ENCODE data around the gene TRIM33. TPM values are rescaled to one million over a fixed set of nuclear protein-coding genes. Genes with fewer than 3 reads are reported as not detected.

TRIM33 gene
- total and polyA plus RNA-seq, 5 donors from 2014 or later, result 27.7 to 56.6 (median 32.3) TPM

DNA sequence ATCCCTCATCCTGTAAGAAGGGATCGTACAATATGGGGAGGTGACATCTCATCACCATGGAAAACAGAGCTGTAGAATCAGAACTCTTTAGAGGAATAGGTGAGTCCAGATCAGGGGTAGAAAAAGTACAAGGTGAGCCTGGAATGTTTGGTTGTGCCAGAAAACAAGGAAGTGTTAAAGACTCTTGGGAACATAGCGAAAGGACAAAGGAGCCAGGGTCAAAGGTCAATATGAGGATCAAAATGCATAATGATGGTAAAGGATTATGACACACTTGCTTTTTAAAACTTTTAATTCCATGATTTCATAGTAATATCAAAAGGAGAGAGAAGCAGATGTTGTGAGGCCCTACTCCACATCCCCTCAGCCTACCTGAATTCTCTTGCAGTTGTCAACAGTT lies 19.2 kb upstream of the TRIM33 start:
- Histone ChIP-seq H3K27ac (ENCODE audit: insufficient read depth, low read length, poor library complexity, severe bottlenecking) (no peak overlapping the region), H3K36me3 (ENCODE audit: control insufficient read depth, insufficient read depth, low read length) (no peaks in the 10 kb centered on the region), H3K9me3 (ENCODE audit: control insufficient read depth in 2 of 2, low read length in 2 of 2) (no peaks in the 10 kb centered on the region), H3K4me1 (ENCODE audit: control insufficient read depth, insufficient read depth, low read length, poor library complexity, severe bottlenecking) (no peaks in the 10 kb centered on the region), H3K4me3 (ENCODE audit: low read depth, low read length) (no peak overlapping the region), H3K27me3 (ENCODE audit: control insufficient read depth, insufficient read depth, low read length) (no peaks in the 10 kb centered on the region)
- Mint-ChIP-seq H3K9me3 (peaks cover 0 to 3% (median 0%) of the 10 kb centered on the region in 7 donors), H3K4me3 (no peak overlapping the region), H3K27me3 (peaks cover 9% of the 10 kb centered on the region), H3K36me3 (no peaks in the 10 kb centered on the region), H3K4me1 (no peaks in the 10 kb centered on the region), H3K27ac (no peak overlapping the region)
- DNase-seq (no peak), ATAC-seq (ENCODE audit: low read depth in 2 of 2) (no peak)

DNA sequence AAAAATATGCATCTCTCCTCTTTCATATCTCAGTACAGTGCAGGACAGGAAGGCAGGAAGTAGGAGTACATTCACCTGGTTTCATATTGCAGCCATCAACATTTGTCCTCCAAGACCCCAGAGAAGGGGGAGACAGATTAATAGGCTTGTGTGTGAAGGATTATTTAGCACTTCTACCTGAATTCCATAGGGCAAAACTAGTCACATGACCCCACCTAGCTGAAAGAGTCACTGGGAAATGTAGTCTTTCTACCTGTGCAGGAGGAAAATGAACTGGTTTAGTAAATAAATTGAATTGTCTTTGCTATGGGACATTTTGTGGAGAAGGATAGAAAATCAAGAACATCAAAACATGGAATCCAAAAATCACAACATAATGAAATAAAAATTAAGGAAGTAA lies 13.9 kb upstream of the TRIM33 start:
- DNase-seq, result no peak
- peaks cover 0 to under 1% (median 0%) of the 10 kb centered on the region in 7 donors for H3K9me3 Mint-ChIP-seq

DNA sequence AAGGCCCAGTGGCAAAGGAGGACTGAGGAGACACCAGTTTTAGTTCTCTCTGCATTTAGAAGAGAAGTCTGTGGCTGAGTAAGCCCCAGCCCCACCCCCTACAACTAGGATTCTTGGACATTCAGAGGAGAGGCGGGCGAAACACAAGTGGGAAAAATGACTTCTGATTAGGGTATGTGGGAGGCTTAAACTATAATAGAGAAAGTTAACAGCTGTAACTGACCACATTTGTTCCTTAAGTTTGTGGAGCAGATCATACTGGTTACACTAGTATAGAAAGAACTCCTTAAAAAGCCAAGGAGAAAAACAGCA lies 11.2 kb upstream of the TRIM33 start:
- no peak overlapping the region for H3K4me3 ChIP-seq (ENCODE audit: low read depth, low read length)
- Mint-ChIP-seq H3K9me3 (peaks cover 0 to 4% (median 0%) of the 10 kb centered on the region in 7 donors), H3K4me3 (no peak overlapping the region), H3K4me1 (no peaks in the 10 kb centered on the region), H3K36me3 (no peaks in the 10 kb centered on the region), H3K27me3 (peaks cover 50% of the 10 kb centered on the region), H3K27ac (no peak overlapping the region)
- H3K27ac ChIP-seq (ENCODE audit: insufficient read depth, low read length, poor library complexity, severe bottlenecking), result no peak overlapping the region
- H3K27me3 ChIP-seq (ENCODE audit: control insufficient read depth, insufficient read depth, low read length), result peaks cover 2% of the 10 kb centered on the region
- no peaks in the 10 kb centered on the region for H3K9me3 ChIP-seq (ENCODE audit: control insufficient read depth in 2 of 2, low read length in 2 of 2)
- H3K4me1 ChIP-seq (ENCODE audit: control insufficient read depth, insufficient read depth, low read length, poor library complexity, severe bottlenecking), result no peaks in the 10 kb centered on the region
- H3K36me3 ChIP-seq (ENCODE audit: control insufficient read depth, insufficient read depth, low read length), result no peaks in the 10 kb centered on the region
- ATAC-seq (ENCODE audit: low read depth in 2 of 2) (no peak), DNase-seq (no peak)

More for the DNA sequence above, 13.9 kb upstream of the TRIM33 start:
- H3K4me3 Mint-ChIP-seq, result no peak overlapping the region
- Histone ChIP-seq H3K36me3 (ENCODE audit: control insufficient read depth, insufficient read depth, low read length) (no peaks in the 10 kb centered on the region), H3K4me1 (ENCODE audit: control insufficient read depth, insufficient read depth, low read length, poor library complexity, severe bottlenecking) (no peaks in the 10 kb centered on the region), H3K9me3 (ENCODE audit: control insufficient read depth in 2 of 2, low read length in 2 of 2) (no peaks in the 10 kb centered on the region), H3K4me3 (ENCODE audit: low read depth, low read length) (no peak overlapping the region), H3K27me3 (ENCODE audit: control insufficient read depth, insufficient read depth, low read length) (peaks cover 2% of the 10 kb centered on the region), H3K27ac (ENCODE audit: insufficient read depth, low read length, poor library complexity, severe bottlenecking) (no peak overlapping the region)
- H3K27ac Mint-ChIP-seq, result no peak overlapping the region
- H3K36me3 Mint-ChIP-seq, result no peaks in the 10 kb centered on the region
- peaks cover 28% of the 10 kb centered on the region for H3K27me3 Mint-ChIP-seq
- no peaks in the 10 kb centered on the region for H3K4me1 Mint-ChIP-seq
- no peak for ATAC-seq (ENCODE audit: low read depth in 2 of 2)

DNA sequence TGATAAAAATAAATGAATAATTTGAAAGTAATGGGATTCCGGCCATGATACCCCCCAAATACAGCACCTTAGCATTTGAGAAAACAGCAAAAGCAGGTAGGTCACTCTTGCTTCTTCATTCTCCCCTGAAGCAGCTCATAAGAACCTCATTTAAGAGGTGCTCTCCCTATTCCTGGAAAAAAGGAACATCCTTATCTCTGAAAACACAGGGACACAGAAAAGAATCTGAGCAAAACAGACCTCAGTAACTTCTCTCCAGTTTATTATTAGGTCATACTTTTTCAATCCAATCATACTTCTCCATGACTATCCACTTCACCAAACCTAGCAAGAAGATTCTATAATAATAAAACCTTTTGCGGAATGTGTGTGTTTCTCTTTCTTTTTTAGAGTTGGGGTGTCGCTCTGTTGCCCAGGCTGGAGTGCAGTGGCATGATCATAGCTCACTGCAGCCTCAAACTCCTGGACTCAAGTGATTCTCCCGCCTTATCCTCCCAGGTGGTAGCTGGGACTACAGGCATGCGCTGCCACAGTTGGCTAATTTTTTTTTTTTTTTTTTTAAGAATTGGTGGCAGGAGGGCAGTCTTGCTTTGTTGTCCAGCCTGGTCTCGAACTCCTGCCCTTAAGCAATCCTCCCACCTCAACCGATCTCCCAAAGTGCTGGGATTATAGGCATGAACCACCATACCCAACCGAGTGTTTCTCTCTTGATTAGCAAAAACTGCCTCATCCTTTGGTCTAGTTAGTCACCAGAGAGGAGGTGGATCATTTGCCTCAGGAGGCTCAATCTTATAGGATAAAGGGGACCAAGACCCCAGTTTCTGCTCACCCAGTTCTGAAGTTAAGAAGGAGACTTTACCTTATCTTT lies 10.6 kb upstream of the TRIM33 start:
- Mint-ChIP-seq H3K9me3 (peaks cover 0 to 4% (median 0%) of the 10 kb centered on the region in 7 donors), H3K36me3 (no peaks in the 10 kb centered on the region), H3K4me1 (no peaks in the 10 kb centered on the region), H3K4me3 (no peak overlapping the region), H3K27me3 (peaks cover 48% of the 10 kb centered on the region), H3K27ac (no peak overlapping the region)
- no peak overlapping the region for H3K27ac ChIP-seq (ENCODE audit: insufficient read depth, low read length, poor library complexity, severe bottlenecking)
- no peak for DNase-seq
- H3K4me1 ChIP-seq (ENCODE audit: control insufficient read depth, insufficient read depth, low read length, poor library complexity, severe bottlenecking), result no peaks in the 10 kb centered on the region
- no peak for ATAC-seq (ENCODE audit: low read depth in 2 of 2)
- no peak overlapping the region for H3K4me3 ChIP-seq (ENCODE audit: low read depth, low read length)
- no peaks in the 10 kb centered on the region for H3K9me3 ChIP-seq (ENCODE audit: control insufficient read depth in 2 of 2, low read length in 2 of 2)
- no peaks in the 10 kb centered on the region for H3K36me3 ChIP-seq (ENCODE audit: control insufficient read depth, insufficient read depth, low read length)
- peaks cover 2% of the 10 kb centered on the region for H3K27me3 ChIP-seq (ENCODE audit: control insufficient read depth, insufficient read depth, low read length)

DNA sequence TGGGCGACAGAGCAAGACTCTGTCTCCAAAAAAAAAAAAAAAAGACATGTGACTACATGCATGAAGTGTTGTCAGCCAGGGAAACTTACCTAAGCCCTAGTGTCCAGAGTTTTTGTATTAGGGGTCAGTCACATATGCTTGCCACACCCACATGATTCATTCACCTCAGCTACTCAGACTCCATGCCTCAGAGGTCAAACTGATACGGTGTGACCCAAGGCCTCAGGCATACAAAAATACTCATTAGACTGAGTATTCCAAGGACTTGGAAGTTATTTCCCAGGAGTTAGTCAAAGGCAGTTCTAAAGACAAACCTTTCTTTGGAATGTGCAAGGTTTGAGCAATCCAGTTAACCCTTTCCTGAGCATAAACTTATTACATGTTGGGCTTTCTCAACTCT lies 6.3 kb upstream of the TRIM33 start:
- DNase-seq, result no peak
- peaks cover 4% of the 10 kb centered on the region for H3K4me1 ChIP-seq (ENCODE audit: control insufficient read depth, insufficient read depth, low read length, poor library complexity, severe bottlenecking)
- H3K4me3 ChIP-seq (ENCODE audit: low read depth, low read length), result no peak overlapping the region
- Mint-ChIP-seq H3K36me3 (no peaks in the 10 kb centered on the region), H3K27ac (no peak overlapping the region), H3K27me3 (peaks cover 35% of the 10 kb centered on the region), H3K4me1 (peaks cover 4 to 6% (median 5%) of the 10 kb centered on the region in 4 donors), H3K9me3 (peaks cover 0 to 4% (median 0%) of the 10 kb centered on the region in 7 donors), H3K4me3 (no peak overlapping the region)
- no peaks in the 10 kb centered on the region for H3K36me3 ChIP-seq (ENCODE audit: control insufficient read depth, insufficient read depth, low read length)
- H3K27me3 ChIP-seq (ENCODE audit: control insufficient read depth, insufficient read depth, low read length), result peaks cover 2% of the 10 kb centered on the region
- H3K27ac ChIP-seq (ENCODE audit: insufficient read depth, low read length, poor library complexity, severe bottlenecking), result no peak overlapping the region
- ATAC-seq (ENCODE audit: low read depth in 2 of 2), result no peak
- no peaks in the 10 kb centered on the region for H3K9me3 ChIP-seq (ENCODE audit: control insufficient read depth in 2 of 2, low read length in 2 of 2)

DNA sequence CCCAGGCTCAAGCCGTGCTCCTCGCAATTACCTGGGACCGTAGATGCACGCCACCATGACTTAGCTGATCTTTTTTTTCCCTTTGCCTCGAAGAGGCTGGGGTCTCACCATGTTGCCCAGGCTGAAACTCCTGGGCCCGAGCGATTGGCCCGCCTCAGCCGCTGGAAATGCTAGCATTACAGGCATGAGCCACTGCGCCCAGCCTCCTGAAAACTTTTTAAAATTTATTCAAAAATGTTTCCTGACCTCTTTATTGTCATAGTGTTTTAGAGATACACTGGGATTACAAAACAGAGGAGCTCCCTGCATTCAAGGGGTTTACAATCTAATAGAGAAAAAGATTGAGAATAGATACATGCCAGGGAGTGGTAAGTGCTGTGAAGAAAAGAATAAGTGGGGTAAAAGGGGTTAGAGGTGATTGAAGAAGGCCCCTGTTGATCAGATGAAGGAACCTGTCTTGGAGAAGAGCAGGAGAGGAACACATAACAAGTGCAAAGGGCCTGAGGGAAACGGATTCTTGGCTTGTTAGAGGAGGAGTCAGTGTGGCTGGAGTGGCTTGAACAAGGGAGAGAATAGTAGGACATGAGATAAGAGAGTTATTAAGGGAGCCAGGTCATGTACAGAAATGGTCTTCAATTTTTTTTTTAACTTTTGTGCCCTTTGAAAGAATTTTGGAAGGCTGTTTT lies 1.7 kb upstream of the TRIM33 start:
- H3K27ac Mint-ChIP-seq, result peak overlapping the region; percentile 57 to 99 (median 99)
- H3K4me3 Mint-ChIP-seq, result peak overlapping the region; percentile 95 to 100 (median 98)
- H3K4me3 ChIP-seq (ENCODE audit: low read depth, low read length), result peak overlapping the region; percentile 88

DNA sequence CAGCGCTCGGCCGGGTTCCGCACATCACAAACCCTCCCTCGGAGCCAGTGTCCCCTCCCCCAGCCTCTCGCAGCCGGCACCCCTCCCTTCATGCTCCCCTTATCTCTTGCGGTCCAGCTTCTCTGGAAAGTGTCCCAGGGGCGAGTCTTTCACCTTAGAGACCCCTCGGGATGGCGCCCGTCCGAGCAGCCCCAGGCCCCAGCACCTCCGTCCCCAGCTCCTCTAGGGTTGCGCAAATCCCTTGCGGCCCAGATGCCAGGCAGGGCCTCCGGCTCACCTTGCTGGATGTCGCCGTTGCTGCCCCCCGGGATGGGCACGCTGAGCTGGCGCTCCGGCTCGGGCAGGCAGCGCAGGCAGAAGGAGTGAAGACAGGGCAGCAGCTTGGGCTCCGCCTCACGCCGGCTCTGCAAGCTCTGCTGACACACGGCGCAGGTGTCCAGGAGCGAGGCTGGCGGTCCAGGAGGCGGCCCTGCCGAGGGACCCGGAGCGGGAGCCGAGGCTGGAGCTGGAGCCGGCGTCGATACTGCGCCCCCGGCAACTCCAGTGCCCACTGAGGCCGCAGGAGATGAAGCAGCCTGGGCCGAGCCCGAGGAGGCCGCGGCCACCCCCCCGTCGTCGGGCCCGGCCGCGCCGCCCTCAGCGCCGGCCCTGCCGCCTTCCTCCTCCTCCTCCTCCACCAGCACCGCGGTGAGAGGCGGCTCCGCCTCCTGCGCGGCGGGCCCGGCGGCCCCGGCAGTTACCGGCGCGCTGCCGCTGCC lies 550 bp downstream of the TRIM33 start:
- DNase-seq, result peak; percentile 22 to 63 (median 32)
- H3K4me1 Mint-ChIP-seq, result peaks cover 25 to 63% (median 52%) of the 10 kb centered on the region in 4 donors

More for the DNA sequence above, 1.7 kb upstream of the TRIM33 start:
- H3K9me3 Mint-ChIP-seq, result no peaks in the 10 kb centered on the region
- Histone ChIP-seq H3K9me3 (ENCODE audit: control insufficient read depth in 2 of 2, low read length in 2 of 2) (no peaks in the 10 kb centered on the region), H3K36me3 (ENCODE audit: control insufficient read depth, insufficient read depth, low read length) (no peaks in the 10 kb centered on the region), H3K27ac (ENCODE audit: insufficient read depth, low read length, poor library complexity, severe bottlenecking) (peak overlapping the region; percentile 99), H3K4me1 (ENCODE audit: control insufficient read depth, insufficient read depth, low read length, poor library complexity, severe bottlenecking) (peaks cover 36% of the 10 kb centered on the region), H3K27me3 (ENCODE audit: control insufficient read depth, insufficient read depth, low read length) (no peaks in the 10 kb centered on the region)
- peaks cover 21 to 42% (median 33%) of the 10 kb centered on the region in 4 donors for H3K4me1 Mint-ChIP-seq
- DNase-seq, result no peak
- peaks cover 13% of the 10 kb centered on the region for H3K27me3 Mint-ChIP-seq
- ATAC-seq (ENCODE audit: low read depth in 2 of 2), result no peak
- peaks cover 3% of the 10 kb centered on the region for H3K36me3 Mint-ChIP-seq

More for the DNA sequence above, 550 bp downstream of the TRIM33 start:
- Mint-ChIP-seq H3K27me3 (peaks cover 7% of the 10 kb centered on the region), H3K4me3 (peak overlapping the region; percentile 95 to 99 (median 97)), H3K27ac (peak overlapping the region; percentile 74 to 99 (median 91)), H3K36me3 (peaks cover 9% of the 10 kb centered on the region), H3K9me3 (no peaks in the 10 kb centered on the region)
- peak overlapping the region; percentile 99 for H3K27ac ChIP-seq (ENCODE audit: insufficient read depth, low read length, poor library complexity, severe bottlenecking)
- peak; percentile 61 to 64 for ATAC-seq (ENCODE audit: low read depth in 2 of 2)
- H3K36me3 ChIP-seq (ENCODE audit: control insufficient read depth, insufficient read depth, low read length), result peaks cover 5% of the 10 kb centered on the region
- no peaks in the 10 kb centered on the region for H3K27me3 ChIP-seq (ENCODE audit: control insufficient read depth, insufficient read depth, low read length)
- no peaks in the 10 kb centered on the region for H3K9me3 ChIP-seq (ENCODE audit: control insufficient read depth in 2 of 2, low read length in 2 of 2)
- peak overlapping the region; percentile 89 for H3K4me3 ChIP-seq (ENCODE audit: low read depth, low read length)
- peaks cover 48% of the 10 kb centered on the region for H3K4me1 ChIP-seq (ENCODE audit: control insufficient read depth, insufficient read depth, low read length, poor library complexity, severe bottlenecking)

Measured in CD4-positive, CD25-positive, alpha-beta regulatory T cell (primary cell).